A549 (cell line): Measurements from ENCODE around the gene CPA1. TPM values are rescaled to one million over a fixed set of nuclear protein-coding genes. Genes with fewer than 3 reads are reported as not detected.

Source experiments
- ATAC-seq, 2 experiments: fragments of 200-7000 bp in 1 of 2; fragments of >200 bp in 1 of 2; cut with Nextera tagmentation in 1 of 2; cut with Tn5 transposase in 1 of 2; 3 replicates each; pipeline versions ENCODE4 v1.8.0 to v1.9.1; 2018 to 2020; ENCODE audit warnings: mild to moderate bottlenecking in 1 of 2, moderate library complexity in 1 of 2
- CTCF ChIA-PET: fragments of 300-600 bp; sonication (Branson Sonifier 250); formaldehyde crosslinking; extraction: SDS; loops from one replicate; lab custom pipeline; 2021; ENCODE audit warnings: antibody characterized with exemption, inconsistent platforms; lab: Yijun Ruan, JAX
- POLR2A ChIA-PET: fragments of 350-600 bp; formaldehyde crosslinking; extraction: SDS; loops from one replicate; lab custom pipeline; 2021; ENCODE audit warnings: antibody characterized with exemption, inconsistent platforms; lab: Yijun Ruan, JAX
- DNase-seq, 2 experiments: peaks; one replicate each; pipeline versions ENCODE4 v3.0.0 to v3.0.0-alpha.2; 2011 to 2016; ENCODE audit warnings: low read depth in 1 of 2, low spot score in 1 of 2
- FAIRE-seq: peaks from 2 replicates; lab custom pipeline; 2011; peaks lifted over from hg19 to GRCh38; lab: Jason Lieb, UNC
- H3K27ac ChIP-seq, 2 experiments: fragments of >200 bp; sonication (Bioruptor Twin); formaldehyde crosslinking; 3 replicates each; pipeline ENCODE4 v1.5.1; 2016 to 2017
- H3K4me1 ChIP-seq: fragments of >200 bp; sonication (Bioruptor Twin); formaldehyde crosslinking; 3 replicates; pipeline ENCODE4 v1.6.1; 2016
- H3K4me2 ChIP-seq: fragments of >200 bp; sonication (Bioruptor Twin); formaldehyde crosslinking; 3 replicates; pipeline ENCODE4 v1.6.1; 2016
- H3K4me3 ChIP-seq: fragments of >200 bp; sonication (Bioruptor Twin); formaldehyde crosslinking; 3 replicates; pipeline ENCODE4 v1.5.1; 2016
- H3K9me3 ChIP-seq: fragments of >200 bp; sonication (Bioruptor Twin); formaldehyde crosslinking; 3 replicates; pipeline ENCODE4 v1.6.1; 2016
- CEBPB ChIP-seq, 2 experiments: fragments of >200 bp in 1 of 2; sonication (Bioruptor Twin) in 1 of 2; formaldehyde crosslinking in 1 of 2; IDR thresholded peaks; 2 replicates each; pipeline ENCODE4 v1.6.1; 2012 to 2016
- CHD4 ChIP-seq: fragments of 200-600 bp; sonication (generic); IDR thresholded peaks from 2 replicates; pipeline ENCODE4 v1.6.1; 2016; ENCODE audit warnings: antibody characterized with exemption, mild to moderate bottlenecking, borderline replicate concordance
- EHF ChIP-seq: fragments of 250-450 bp; sonication (Bioruptor Pico); IDR thresholded peaks from 2 replicates; pipeline ENCODE4 v1.5.0; 2020; ENCODE audit warnings: mild to moderate bottlenecking
- EHMT2 ChIP-seq: fragments of 200-600 bp; sonication (generic); IDR thresholded peaks from 2 replicates; pipeline ENCODE4 v1.6.1; 2016; ENCODE audit warnings: antibody characterized with exemption, low read depth, mild to moderate bottlenecking, moderate library complexity
- ESRRA ChIP-seq: fragments of 150-350 bp; IDR thresholded peaks from 2 replicates; pipeline ENCODE4 v1.6.1; 2014; ENCODE audit warnings: mild to moderate bottlenecking, low read length, borderline replicate concordance
- FOSL2 ChIP-seq, 2 experiments: fragments of 450-650 bp in 1 of 2; fragments of >200 bp in 1 of 2; sonication (Bioruptor Twin) in 1 of 2; formaldehyde crosslinking; IDR thresholded peaks; 2 replicates each; pipeline versions ENCODE4 v1.5.0 to v1.6.1; 2016 to 2020; ENCODE audit warnings: mild to moderate bottlenecking in 1 of 2, moderate library complexity in 1 of 2
- FOXS1 ChIP-seq: fragments of 250-450 bp; sonication (Bioruptor Pico); IDR thresholded peaks from 2 replicates; pipeline ENCODE4 v1.5.0; 2020; ENCODE audit warnings: mild to moderate bottlenecking, moderate library complexity
- GATA3 ChIP-seq: IDR thresholded peaks from 2 replicates; pipeline ENCODE4 v1.6.1; 2012; ENCODE audit warnings: borderline replicate concordance
- HOXA7 ChIP-seq: fragments of 250-450 bp; sonication (Bioruptor Pico); IDR thresholded peaks from 2 replicates; pipeline ENCODE4 v1.5.0; 2020; ENCODE audit warnings: mild to moderate bottlenecking, moderate library complexity
- NPAS2 ChIP-seq: fragments of 250-450 bp; sonication (Bioruptor Pico); IDR thresholded peaks from 2 replicates; pipeline ENCODE4 v1.8.0; 2022; ENCODE audit warnings: mild to moderate bottlenecking, moderate library complexity, borderline replicate concordance
- PHF8 ChIP-seq: fragments of 200-600 bp; sonication (generic); IDR thresholded peaks from 2 replicates; pipeline ENCODE4 v1.6.1; 2016; ENCODE audit warnings: low read depth, mild to moderate bottlenecking, antibody characterized with exemption, moderate library complexity, borderline replicate concordance
- RFX5 ChIP-seq: fragments of 450-650 bp; IDR thresholded peaks from 2 replicates; pipeline ENCODE4 v1.7.1; 2014; ENCODE audit warnings: antibody characterized with exemption, mild to moderate bottlenecking, moderate library complexity
- RNF2 ChIP-seq: fragments of 200-600 bp; sonication (generic); IDR thresholded peaks from 2 replicates; pipeline ENCODE4 v1.6.1; 2016; ENCODE audit warnings: low read depth, mild to moderate bottlenecking, antibody characterized with exemption, moderate library complexity, borderline replicate concordance
- SMC3 ChIP-seq: fragments of >200 bp; sonication (Bioruptor Twin); formaldehyde crosslinking; IDR thresholded peaks from 3 replicates; pipeline ENCODE4 v1.6.1; 2018; ENCODE audit warnings: inconsistent platforms
- TP53 ChIP-seq: fragments of 250-450 bp; sonication (Bioruptor Pico); IDR thresholded peaks from 2 replicates; pipeline ENCODE4 v1.5.0; 2021; ENCODE audit warnings: mild to moderate bottlenecking, moderate library complexity
- ZNF302 ChIP-seq: fragments of 250-450 bp; sonication (Bioruptor Pico); IDR thresholded peaks from 2 replicates; pipeline ENCODE4 v1.9.0; 2021; ENCODE audit warnings: inconsistent platforms, mild to moderate bottlenecking, moderate library complexity
- WGBS: methylation state at CpG from one replicate; pipeline ENCODE4 v1.1.6; 2017; ENCODE audit errors: missing lambda C conversion rate; 5-methylcytosine and 5-hydroxymethylcytosine counted together
- polyA plus RNA-seq, 4 experiments: library from polyadenylated mRNA; depleted of rRNA in 3 of 4; stranded (reverse); fragments of >200 nt; fragmentation: RNase III in 1 of 4; extraction: RNeasy Plus Mini Kit Qiagen cat#74134 plus additional on column Dnase treatment in 1 of 4; gene quantifications; 2 replicates in 3 of 4; 3 replicates in 1 of 4; pipeline ENCODE4 v1.2.3, GENCODE V29; 2011 to 2017
- TF ChIP-seq, protein P1 (sequence below): IDR thresholded peaks from 2 replicates; pipeline ENCODE4 v1.6.1; 2012; ENCODE audit warnings: low read depth, borderline replicate concordance
- TF ChIP-seq, protein P2 (sequence below): fragments of >200 bp; sonication (Bioruptor Twin); formaldehyde crosslinking; IDR thresholded peaks from 3 replicates; pipeline ENCODE4 v1.5.1; 2016
- TF ChIP-seq, protein P3 (sequence below): fragments of >200 bp; sonication (Bioruptor Twin); formaldehyde crosslinking; IDR thresholded peaks from 2 replicates; pipeline ENCODE4 v1.6.1; 2016
- TF ChIP-seq, protein P4 (sequence below): fragments of 450-650 bp; IDR thresholded peaks from 2 replicates; pipeline ENCODE4 v1.6.1; 2014; ENCODE audit warnings: antibody characterized with exemption
- TF ChIP-seq, protein P5 (sequence below): fragments of 150-350 bp; IDR thresholded peaks from 2 replicates; pipeline ENCODE4 v1.6.1; 2014; ENCODE audit warnings: low read depth, mild to moderate bottlenecking, low read length

CPA1 gene
- polyA plus RNA-seq, 2 of the 4 experiments (the other 2 are of a cell fraction), result not detected

DNA sequence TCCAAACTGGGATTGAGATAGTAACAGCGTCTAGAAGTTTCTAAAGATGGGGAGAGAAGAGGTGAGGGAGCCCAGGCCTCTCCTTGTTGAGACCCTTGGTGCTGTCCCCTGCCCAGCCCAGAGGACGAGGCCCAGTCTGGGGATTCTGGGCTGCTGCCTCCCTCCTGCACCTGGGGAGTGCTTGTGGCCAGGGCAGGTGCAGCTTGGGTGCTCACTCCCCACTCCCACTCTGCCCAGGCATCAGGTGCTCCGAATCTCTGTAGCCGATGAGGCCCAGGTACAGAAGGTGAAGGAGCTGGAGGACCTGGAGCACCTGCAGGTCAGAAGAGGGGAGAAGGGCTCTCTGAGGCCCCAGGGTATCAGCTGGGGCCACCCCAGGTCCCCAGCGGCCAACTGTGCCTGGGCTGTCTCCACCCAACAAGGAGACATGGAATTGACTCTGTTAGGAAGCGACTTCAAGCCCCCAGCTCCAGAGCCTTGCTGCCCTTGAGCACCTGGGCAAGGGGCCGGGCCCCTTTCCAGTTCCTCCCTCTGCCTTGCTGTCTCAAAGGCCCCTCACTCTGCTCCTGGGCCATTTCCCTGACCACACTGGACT, 664 bp downstream of the CPA1 start:
- Histone ChIP-seq H3K4me3 (no peak overlapping the region), H3K4me2 (no peak overlapping the region)
- TF ChIP-seq CHD4 (no peak), PHF8 (no peak), ZNF302 (CRISPR knock-in tag) (no peak)
- TF ChIP-seq, protein P1, sequence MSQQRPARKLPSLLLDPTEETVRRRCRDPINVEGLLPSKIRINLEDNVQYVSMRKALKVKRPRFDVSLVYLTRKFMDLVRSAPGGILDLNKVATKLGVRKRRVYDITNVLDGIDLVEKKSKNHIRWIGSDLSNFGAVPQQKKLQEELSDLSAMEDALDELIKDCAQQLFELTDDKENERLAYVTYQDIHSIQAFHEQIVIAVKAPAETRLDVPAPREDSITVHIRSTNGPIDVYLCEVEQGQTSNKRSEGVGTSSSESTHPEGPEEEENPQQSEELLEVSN, result no peak
- TF ChIP-seq, all 56 proteins: peak for 0
- WGBS, result 67% methylated on average over 7 of the region's 7 CpGs
- DNase-seq, result no peak
- ChIA-PET POLR2A (no interaction called here), CTCF (interaction anchor here (1.0 to 1.5 kb wide), 6 partner anchors 11 to 88 kb away, joined by 3 to 5 read pairs (median 3); partner anchors contain the start of genes CEP41 and CPA4)
- Histone ChIP-seq H3K9me3 (no peaks in the 10 kb centered on the region), H3K4me1 (no peaks in the 10 kb centered on the region), H3K27ac (no peak overlapping the region)
- ATAC-seq, result no peak
- FAIRE-seq, result no peak

DNA sequence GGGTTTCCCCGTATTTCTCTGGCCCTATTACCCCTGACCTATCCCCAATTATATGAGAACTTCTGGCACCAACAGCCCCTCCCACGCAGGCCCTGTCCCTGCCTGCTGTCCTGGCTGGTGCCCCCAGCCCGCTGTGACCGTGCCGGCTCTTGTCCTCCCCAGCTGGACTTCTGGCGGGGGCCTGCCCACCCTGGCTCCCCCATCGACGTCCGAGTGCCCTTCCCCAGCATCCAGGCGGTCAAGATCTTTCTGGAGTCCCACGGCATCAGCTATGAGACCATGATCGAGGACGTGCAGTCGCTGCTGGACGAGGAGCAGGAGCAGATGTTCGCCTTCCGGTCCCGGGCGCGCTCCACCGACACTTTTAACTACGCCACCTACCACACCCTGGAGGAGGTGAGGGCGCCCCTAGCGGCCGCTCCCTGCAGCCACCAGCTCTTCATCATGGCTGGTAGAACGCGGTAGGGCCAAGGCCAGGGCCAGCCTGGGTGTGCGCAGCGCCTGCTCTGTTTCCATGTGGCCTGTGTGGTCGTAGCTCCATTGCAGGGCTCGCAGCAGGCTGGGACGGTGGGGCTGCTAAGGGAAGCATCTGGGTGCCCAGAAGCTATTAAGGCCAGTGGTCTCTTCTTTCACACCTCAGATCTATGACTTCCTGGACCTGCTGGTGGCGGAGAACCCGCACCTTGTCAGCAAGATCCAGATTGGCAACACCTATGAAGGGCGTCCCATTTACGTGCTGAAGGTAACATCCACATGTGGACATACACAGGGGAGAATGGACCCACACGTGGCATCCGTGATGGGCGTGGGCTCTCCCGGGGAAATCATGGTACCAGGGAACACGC, 1.4 kb downstream of the CPA1 start:
- no peak overlapping the region for H3K4me3 ChIP-seq
- no peak overlapping the region for H3K27ac ChIP-seq
- CTCF ChIA-PET, result interaction anchor here (1.0 to 1.5 kb wide), 6 partner anchors 11 to 89 kb away, joined by 3 to 5 read pairs (median 3); partner anchors contain the start of genes CEP41 and CPA4
- no peaks in the 10 kb centered on the region for H3K9me3 ChIP-seq
- peak in 1 of 2 experiments; percentile 62; a peak in 3 of 6 replicates for ATAC-seq
- no peaks in the 10 kb centered on the region for H3K4me1 ChIP-seq
- DNase-seq, result no peak
- 85% methylated on average over 33 of the region's 41 CpGs for WGBS
- TF ChIP-seq, protein P2, sequence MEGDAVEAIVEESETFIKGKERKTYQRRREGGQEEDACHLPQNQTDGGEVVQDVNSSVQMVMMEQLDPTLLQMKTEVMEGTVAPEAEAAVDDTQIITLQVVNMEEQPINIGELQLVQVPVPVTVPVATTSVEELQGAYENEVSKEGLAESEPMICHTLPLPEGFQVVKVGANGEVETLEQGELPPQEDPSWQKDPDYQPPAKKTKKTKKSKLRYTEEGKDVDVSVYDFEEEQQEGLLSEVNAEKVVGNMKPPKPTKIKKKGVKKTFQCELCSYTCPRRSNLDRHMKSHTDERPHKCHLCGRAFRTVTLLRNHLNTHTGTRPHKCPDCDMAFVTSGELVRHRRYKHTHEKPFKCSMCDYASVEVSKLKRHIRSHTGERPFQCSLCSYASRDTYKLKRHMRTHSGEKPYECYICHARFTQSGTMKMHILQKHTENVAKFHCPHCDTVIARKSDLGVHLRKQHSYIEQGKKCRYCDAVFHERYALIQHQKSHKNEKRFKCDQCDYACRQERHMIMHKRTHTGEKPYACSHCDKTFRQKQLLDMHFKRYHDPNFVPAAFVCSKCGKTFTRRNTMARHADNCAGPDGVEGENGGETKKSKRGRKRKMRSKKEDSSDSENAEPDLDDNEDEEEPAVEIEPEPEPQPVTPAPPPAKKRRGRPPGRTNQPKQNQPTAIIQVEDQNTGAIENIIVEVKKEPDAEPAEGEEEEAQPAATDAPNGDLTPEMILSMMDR, result 0 out of 3 replicates have a peak, but pooled peaks have one; percentile 15
- TF ChIP-seq TP53 (CRISPR knock-in tag), result no peak
- POLR2A ChIA-PET, result no interaction called here
- no peak for FAIRE-seq
- no peak overlapping the region for H3K4me2 ChIP-seq

DNA sequence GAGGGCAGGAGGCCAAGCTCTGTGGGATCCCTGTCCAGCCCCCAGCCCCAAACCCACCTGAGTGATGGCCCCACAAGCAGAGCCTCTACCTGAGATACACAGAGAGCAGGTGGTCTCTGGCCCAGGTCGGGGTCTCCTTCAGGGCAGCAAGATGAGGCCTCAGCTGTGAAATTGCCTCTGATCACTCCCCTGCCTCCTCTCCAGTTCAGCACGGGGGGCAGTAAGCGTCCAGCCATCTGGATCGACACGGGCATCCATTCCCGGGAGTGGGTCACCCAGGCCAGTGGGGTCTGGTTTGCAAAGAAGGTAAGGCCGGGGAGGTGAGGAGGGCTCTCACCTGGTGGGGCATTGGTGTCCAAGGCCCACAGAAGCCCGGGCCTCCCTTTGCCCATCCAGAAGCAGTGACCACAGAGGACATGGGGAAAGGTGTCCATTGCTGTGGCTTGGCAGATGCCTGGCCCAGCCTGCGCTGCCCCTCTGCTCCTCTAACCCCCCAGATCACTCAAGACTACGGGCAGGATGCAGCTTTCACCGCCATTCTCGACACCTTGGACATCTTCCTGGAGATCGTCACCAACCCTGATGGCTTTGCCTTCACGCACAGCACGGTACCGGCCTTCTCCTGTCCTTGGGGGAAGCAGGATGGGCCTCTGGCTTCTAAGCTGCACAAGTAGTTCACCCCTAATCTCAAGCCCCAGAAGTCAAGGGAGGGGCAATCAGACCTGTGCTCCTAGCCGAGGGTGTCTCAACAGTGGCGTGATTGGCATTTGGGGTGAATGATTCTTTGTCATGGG, 3.1 kb downstream of the CPA1 start:
- H3K27ac ChIP-seq, result no peak overlapping the region
- no peaks in the 10 kb centered on the region for H3K9me3 ChIP-seq
- ATAC-seq (no peak), DNase-seq (no peak), FAIRE-seq (no peak)
- no peaks in the 10 kb centered on the region for H3K4me1 ChIP-seq
- CTCF ChIA-PET, result no interaction called here
- no peak overlapping the region for H3K4me3 ChIP-seq
- POLR2A ChIA-PET, result no interaction called here
- no peak overlapping the region for H3K4me2 ChIP-seq
- WGBS, result 77% methylated on average over 17 of the region's 18 CpGs
- TF ChIP-seq, protein P3, sequence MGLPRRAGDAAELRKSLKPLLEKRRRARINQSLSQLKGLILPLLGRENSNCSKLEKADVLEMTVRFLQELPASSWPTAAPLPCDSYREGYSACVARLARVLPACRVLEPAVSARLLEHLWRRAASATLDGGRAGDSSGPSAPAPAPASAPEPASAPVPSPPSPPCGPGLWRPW, result no peak
- TF ChIP-seq EHF (no peak), CEBPB (IDR thresholded peaks at IDR 0.05) (no peak), ESRRA (no peak), HOXA7 (CRISPR knock-in tag) (no peak), FOXS1 (CRISPR knock-in tag) (no peak), EHMT2 (no peak), NPAS2 (CRISPR knock-in tag) (no peak), RNF2 (no peak), FOSL2 (IDR thresholded peaks at IDR 0.05) (no peak), FOSL2 (CRISPR knock-in tag; IDR thresholded peaks at IDR 0.05) (no peak), TP53 (CRISPR knock-in tag) (no peak), GATA3 (no peak), RFX5 (no peak), SMC3 (no peak)
- TF ChIP-seq, protein P4, sequence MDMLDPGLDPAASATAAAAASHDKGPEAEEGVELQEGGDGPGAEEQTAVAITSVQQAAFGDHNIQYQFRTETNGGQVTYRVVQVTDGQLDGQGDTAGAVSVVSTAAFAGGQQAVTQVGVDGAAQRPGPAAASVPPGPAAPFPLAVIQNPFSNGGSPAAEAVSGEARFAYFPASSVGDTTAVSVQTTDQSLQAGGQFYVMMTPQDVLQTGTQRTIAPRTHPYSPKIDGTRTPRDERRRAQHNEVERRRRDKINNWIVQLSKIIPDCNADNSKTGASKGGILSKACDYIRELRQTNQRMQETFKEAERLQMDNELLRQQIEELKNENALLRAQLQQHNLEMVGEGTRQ, result no peak
- TF ChIP-seq, protein P1, result no peak
- TF ChIP-seq, protein P5, sequence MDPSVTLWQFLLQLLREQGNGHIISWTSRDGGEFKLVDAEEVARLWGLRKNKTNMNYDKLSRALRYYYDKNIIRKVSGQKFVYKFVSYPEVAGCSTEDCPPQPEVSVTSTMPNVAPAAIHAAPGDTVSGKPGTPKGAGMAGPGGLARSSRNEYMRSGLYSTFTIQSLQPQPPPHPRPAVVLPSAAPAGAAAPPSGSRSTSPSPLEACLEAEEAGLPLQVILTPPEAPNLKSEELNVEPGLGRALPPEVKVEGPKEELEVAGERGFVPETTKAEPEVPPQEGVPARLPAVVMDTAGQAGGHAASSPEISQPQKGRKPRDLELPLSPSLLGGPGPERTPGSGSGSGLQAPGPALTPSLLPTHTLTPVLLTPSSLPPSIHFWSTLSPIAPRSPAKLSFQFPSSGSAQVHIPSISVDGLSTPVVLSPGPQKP, result no peak
